Astrocyte (in vitro differentiated cells and primary cell): ENCODE data around the gene CATSPER4. TPM values are rescaled to one million over a fixed set of nuclear protein-coding genes. Genes with fewer than 3 reads are reported as not detected.

Experiments used
- DNase-seq: peaks from one replicate; pipeline ENCODE4 v3.0.0-alpha.2; 2010; ENCODE audit warnings: low read depth
- FAIRE-seq: peaks from 2 replicates; lab custom pipeline; 2011; peaks lifted over from hg19 to GRCh38; lab: Jason Lieb, UNC
- H2AFZ ChIP-seq: 2 replicates; pipeline ENCODE4 v1.6.0; 2012; ENCODE audit warnings: low read depth, low read length, inconsistent platforms
- H3K27ac ChIP-seq: 2 replicates; pipeline ENCODE4 v1.5.1; 2011; ENCODE audit warnings: low read depth, low read length, inconsistent platforms
- H3K27me3 ChIP-seq: 2 replicates; pipeline ENCODE4 v1.6.0; 2011; ENCODE audit warnings: low read length, inconsistent platforms; ENCODE audit not compliant: insufficient read depth
- H3K36me3 ChIP-seq: 2 replicates; pipeline ENCODE4 v1.5.1; 2011; ENCODE audit warnings: low read length, inconsistent platforms; ENCODE audit not compliant: insufficient read depth
- H3K4me1 ChIP-seq: 2 replicates; pipeline ENCODE4 v1.5.1; 2011; ENCODE audit warnings: low read length, inconsistent platforms; ENCODE audit not compliant: insufficient read depth
- H3K4me2 ChIP-seq: 2 replicates; pipeline ENCODE4 v1.6.0; 2012; ENCODE audit warnings: low read length, inconsistent platforms
- H3K4me3 ChIP-seq: 2 replicates; pipeline ENCODE4 v1.5.1; 2011; ENCODE audit warnings: low read depth, mild to moderate bottlenecking, low read length, inconsistent platforms; ENCODE audit not compliant: insufficient read depth
- H3K79me2 ChIP-seq: 2 replicates; pipeline ENCODE4 v1.6.0; 2012; ENCODE audit warnings: mild to moderate bottlenecking, low read length, inconsistent platforms; ENCODE audit not compliant: insufficient read depth
- H3K9ac ChIP-seq: 2 replicates; pipeline ENCODE4 v1.6.0; 2012; ENCODE audit warnings: mild to moderate bottlenecking, low read length, inconsistent platforms
- H3K9me3 ChIP-seq: 2 replicates; pipeline ENCODE4 v1.5.1; 2012; ENCODE audit warnings: low read depth, mild to moderate bottlenecking, low read length, inconsistent platforms; ENCODE audit not compliant: insufficient read depth
- H4K20me1 ChIP-seq: 2 replicates; pipeline ENCODE4 v1.6.0; 2012; ENCODE audit warnings: low read length, inconsistent platforms; ENCODE audit not compliant: insufficient read depth
- H3K27ac Mint-ChIP-seq: one replicate; pipeline ENCODE4 v1.8.0; 2021; ENCODE audit warnings: mild to moderate bottlenecking, mixed read lengths; ENCODE audit not compliant: unreplicated experiment
- H3K27me3 Mint-ChIP-seq: one replicate; pipeline ENCODE4 v1.8.0; 2021; ENCODE audit warnings: low read depth, mixed read lengths; ENCODE audit not compliant: unreplicated experiment
- H3K36me3 Mint-ChIP-seq: one replicate; pipeline ENCODE4 v1.8.0; 2021; ENCODE audit warnings: low read depth, mixed read lengths; ENCODE audit not compliant: unreplicated experiment
- H3K4me1 Mint-ChIP-seq: one replicate; pipeline ENCODE4 v1.8.0; 2021; ENCODE audit warnings: low read depth, mixed read lengths; ENCODE audit not compliant: unreplicated experiment
- H3K4me3 Mint-ChIP-seq: one replicate; pipeline ENCODE4 v1.8.0; 2021; ENCODE audit warnings: mild to moderate bottlenecking, moderate library complexity, mixed read lengths; ENCODE audit not compliant: unreplicated experiment
- H3K9me3 Mint-ChIP-seq: one replicate; pipeline ENCODE4 v1.8.0; 2021; ENCODE audit warnings: mild to moderate bottlenecking, mixed read lengths; ENCODE audit not compliant: unreplicated experiment
- CTCF ChIP-seq: IDR thresholded peaks from 2 replicates; pipeline ENCODE4 v1.5.1; 2011; ENCODE audit warnings: low read depth, mild to moderate bottlenecking, inconsistent platforms, low read length, moderate library complexity; ENCODE audit not compliant: insufficient read depth
- EZH2 ChIP-seq: IDR thresholded peaks from 2 replicates; pipeline ENCODE4 v1.6.1; 2012; ENCODE audit warnings: mild to moderate bottlenecking, low read length, inconsistent platforms; ENCODE audit not compliant: insufficient read depth
- total RNA-seq: library from RNA; stranded (reverse); gene quantifications from 2 replicates; pipeline ENCODE4 v1.2.1, GENCODE V29; 2021

The CATSPER4 gene
- total RNA-seq, 1 donor from 2014 or later: not detected

- Histone ChIP-seq H3K27me3 (no peaks in the 10 kb centered on the region), H4K20me1 (no peaks in the 10 kb centered on the region), H3K36me3 (no peaks in the 10 kb centered on the region), H3K79me2 (peaks cover 20% of the 10 kb centered on the region), H3K4me1 (peaks cover 16% of the 10 kb centered on the region), H3K9ac (peak within 1 kb of the TSS; percentile 94), H3K4me2 (peak within 1 kb of the TSS; percentile 88), H2AFZ (peak within 1 kb of the TSS; percentile 96), H3K27ac (peak within 1 kb of the TSS; percentile 74), H3K9me3 (no peaks in the 10 kb centered on the region), H3K4me3 (peak within 1 kb of the TSS; percentile 68)
- DNase-seq (peak; percentile 78), FAIRE-seq (peak; percentile 58)
- H3K4me3 Mint-ChIP-seq: peak within 1 kb of the TSS; percentile 89
- H3K36me3 Mint-ChIP-seq: no peaks in the 10 kb centered on the region
- no peaks in the 10 kb centered on the region for H3K27me3 Mint-ChIP-seq
- TF ChIP-seq CTCF (peak; percentile 57), EZH2 (no peak)
- no peak within 1 kb of the TSS for H3K27ac Mint-ChIP-seq
- H3K4me1 Mint-ChIP-seq: peaks cover 2% of the 10 kb centered on the region
- no peaks in the 10 kb centered on the region for H3K9me3 Mint-ChIP-seq
Measured at GRCh38 chr1:26169669-26170471, 20.5 kb upstream of the CATSPER4 start, which contains the start of gene ZNF593. TSS of gene ZNF593 (plus strand) at chr1:26169908. CDS start at chr1:26169984, 76 bp downstream.

GRCh38 chr1:26170472-26170821 is 20.0 kb upstream of the CATSPER4 start:
- H2AFZ ChIP-seq: peak overlapping the region; percentile 96
- no peaks in the 10 kb centered on the region for H3K27me3 Mint-ChIP-seq
- H3K9ac ChIP-seq: peak overlapping the region; percentile 94
- H3K4me1 ChIP-seq: peaks cover 13% of the 10 kb centered on the region
- H4K20me1 ChIP-seq: no peaks in the 10 kb centered on the region
- peak overlapping the region; percentile 74 for H3K27ac ChIP-seq
- no peaks in the 10 kb centered on the region for H3K27me3 ChIP-seq
- no peak for DNase-seq
- no peaks in the 10 kb centered on the region for H3K36me3 Mint-ChIP-seq
- peak overlapping the region; percentile 89 for H3K4me3 Mint-ChIP-seq
- H3K4me3 ChIP-seq: peak overlapping the region; percentile 68
- no peaks in the 10 kb centered on the region for H3K9me3 ChIP-seq
- H3K9me3 Mint-ChIP-seq: no peaks in the 10 kb centered on the region
- H3K36me3 ChIP-seq: no peaks in the 10 kb centered on the region
- no peaks in the 10 kb centered on the region for H3K4me1 Mint-ChIP-seq
- no peak overlapping the region for H3K27ac Mint-ChIP-seq
- no peak for FAIRE-seq
- TF ChIP-seq EZH2: no peak
- TF ChIP-seq CTCF: no peak
- peaks cover 20% of the 10 kb centered on the region for H3K79me2 ChIP-seq
- peak overlapping the region; percentile 88 for H3K4me2 ChIP-seq
